ENCODE data around the gene PAPOLB.

The PAPOLB gene

GRCh38 chr7:4814433-4814832 lies 47.4 kb downstream of the PAPOLB start:
- ATAC-seq: no peak
- TF ChIP-seq PATZ1 (CRISPR knock-in tag; IDR thresholded peaks at IDR 0.05; ENCODE audit: borderline replicate concordance) (no peak), CREB5 (CRISPR knock-in tag; IDR thresholded peaks at IDR 0.05; ENCODE audit: low read depth) (no peak), ZFP30 (CRISPR knock-in tag; IDR thresholded peaks at IDR 0.05) (no peak), ISL1 (CRISPR knock-in tag; IDR thresholded peaks at IDR 0.05) (no peak), TCF4 (CRISPR knock-in tag; IDR thresholded peaks at IDR 0.05; ENCODE audit: borderline replicate concordance) (no peak), ZNF70 (CRISPR knock-in tag; IDR thresholded peaks at IDR 0.05) (no peak), ARNTL (CRISPR knock-in tag; IDR thresholded peaks at IDR 0.05; ENCODE audit: borderline replicate concordance, low read depth) (no peak), OSR1 (CRISPR knock-in tag; IDR thresholded peaks at IDR 0.05) (no peak), ZNF565 (CRISPR knock-in tag; conservative IDR thresholded peaks at IDR 0.05; ENCODE audit: low read depth) (no peak), RARB (CRISPR knock-in tag; IDR thresholded peaks at IDR 0.05) (no peak), CSDC2 (CRISPR knock-in tag; IDR thresholded peaks at IDR 0.05) (no peak), ZC3H10 (CRISPR knock-in tag; IDR thresholded peaks at IDR 0.05) (no peak), POU6F1 (CRISPR knock-in tag; IDR thresholded peaks at IDR 0.05; ENCODE audit: borderline replicate concordance, low read depth) (no peak), ESRRG (CRISPR knock-in tag; IDR thresholded peaks at IDR 0.05) (no peak), BACH2 (CRISPR knock-in tag; IDR thresholded peaks at IDR 0.05; ENCODE audit: borderline replicate concordance) (no peak), CSRNP3 (CRISPR knock-in tag; IDR thresholded peaks at IDR 0.05) (no peak)

GRCh38 chr7:4809666-4810065 lies 52.2 kb downstream of the PAPOLB start:
- ATAC-seq: no peak
- TF ChIP-seq ZFP30 (CRISPR knock-in tag; IDR thresholded peaks at IDR 0.05) (no peak), ISL1 (CRISPR knock-in tag; IDR thresholded peaks at IDR 0.05) (no peak), ESRRG (CRISPR knock-in tag; IDR thresholded peaks at IDR 0.05) (no peak), TSHZ2 (CRISPR knock-in tag; IDR thresholded peaks at IDR 0.05) (no peak), ZC3H10 (CRISPR knock-in tag; IDR thresholded peaks at IDR 0.05) (no peak), PPARA (CRISPR knock-in tag; IDR thresholded peaks at IDR 0.05; ENCODE audit: borderline replicate concordance) (no peak), CSRNP3 (CRISPR knock-in tag; IDR thresholded peaks at IDR 0.05) (no peak), OSR1 (CRISPR knock-in tag; IDR thresholded peaks at IDR 0.05) (no peak), SNAI2 (CRISPR knock-in tag; IDR thresholded peaks at IDR 0.05) (no peak), CREB5 (CRISPR knock-in tag; IDR thresholded peaks at IDR 0.05; ENCODE audit: low read depth) (no peak), CSDC2 (CRISPR knock-in tag; IDR thresholded peaks at IDR 0.05) (no peak), ZNF70 (CRISPR knock-in tag; IDR thresholded peaks at IDR 0.05) (no peak), ZNF565 (CRISPR knock-in tag; conservative IDR thresholded peaks at IDR 0.05; ENCODE audit: low read depth) (no peak)

All from SK-N-SH treated with all-trans-retinoic acid at 6 μM for 48 hours (cell line).